HS-5 (cell line): ENCODE data around the gene SPPL2A.

Experiments used
- DNase-seq: peaks from one replicate; pipeline ENCODE4 v3.0.0-alpha.2; 2012; ENCODE audit warnings: low read depth

SPPL2A gene

GRCh38 chr15:50686469-50687301 lies 78.8 kb downstream of the SPPL2A start, which contains the start of gene TRPM7:
Gene TRPM7 (minus strand): TSS chr15:50686797. CDS start chr15:50686533, 264 bp downstream.
- peak; percentile 73 for DNase-seq

- no peak for DNase-seq
Observed at GRCh38 chr15:50685976-50686468, 79.5 kb downstream of the SPPL2A start.

- DNase-seq, result no peak
Observed at GRCh38 chr15:50685191-50685975, 80.1 kb downstream of the SPPL2A start.

GRCh38 chr15:50681467-50681866 lies 84.0 kb downstream of the SPPL2A start:
- DNase-seq, result no peak

- peak; percentile 47 for DNase-seq
Observed at GRCh38 chr15:50676799-50677483, 88.6 kb downstream of the SPPL2A start.

- DNase-seq, result no peak
Observed at GRCh38 chr15:50675535-50676144, 89.9 kb downstream of the SPPL2A start.

- no peak for DNase-seq
Observed at GRCh38 chr15:50670115-50670514, 95.4 kb downstream of the SPPL2A start.

- DNase-seq, result no peak
Observed at GRCh38 chr15:50669611-50670010, 95.9 kb downstream of the SPPL2A start.

GRCh38 chr15:50665938-50666337 lies 99.6 kb downstream of the SPPL2A start:
- DNase-seq, result no peak

GRCh38 chr15:50655555-50655954 lies 110.0 kb downstream of the SPPL2A start:
- DNase-seq, result no peak

GRCh38 chr15:50653156-50653743 lies 112.3 kb downstream of the SPPL2A start:
- no peak for DNase-seq

- DNase-seq, result no peak
Observed at GRCh38 chr15:50652671-50653070, 112.8 kb downstream of the SPPL2A start.
